Endothelial cell of umbilical vein (primary cell): ENCODE results near the gene GABBR2. TPM values are rescaled to one million over a fixed set of nuclear protein-coding genes. Genes with fewer than 3 reads are reported as not detected.

ENCODE experiments used
- BruUV-seq: library from RNA; stranded (reverse); fragments of 400-500 nt; replicated peaks from 2 replicates; lab custom pipeline; 2021; lab: Mats Ljungman, UMichigan
- CTCF ChIA-PET: fragments of 300-600, 350-600 bp; sonication (Branson Sonifier 250); formaldehyde crosslinking; loops from one replicate; lab custom pipeline; 2021; ENCODE audit warnings: antibody characterized with exemption, inconsistent platforms; lab: Charles Lee
- POLR2A ChIA-PET: fragments of 300-600, 350-600 bp; sonication (Branson Sonifier 250); formaldehyde crosslinking; loops from one replicate; lab custom pipeline; 2021; ENCODE audit warnings: antibody characterized with exemption, inconsistent platforms; lab: Charles Lee
- DNase-seq: peaks from one replicate; pipeline ENCODE4 v3.0.0-alpha.2; 2011; ENCODE audit warnings: low read depth, low spot score
- FAIRE-seq: peaks from 2 replicates; lab custom pipeline; 2011; peaks lifted over from hg19 to GRCh38; lab: Jason Lieb, UNC
- H2AFZ ChIP-seq: 2 replicates; pipeline ENCODE4 v1.6.0; 2012; ENCODE audit warnings: low read depth, low read length, control low read depth, inconsistent platforms
- H3K27ac ChIP-seq: 2 replicates; pipeline ENCODE4 v1.5.1; 2011; ENCODE audit warnings: low read depth, mild to moderate bottlenecking, control low read depth, low read length, moderate library complexity; ENCODE audit not compliant: insufficient read depth
- H3K27me3 ChIP-seq, 2 experiments: 2 replicates each; pipeline versions ENCODE4 v1.6.0 to v1.6.1; 2011; ENCODE audit warnings: low read length in 2 of 2, mixed read lengths in 1 of 2; ENCODE audit not compliant: control insufficient read depth in 2 of 2, insufficient read depth in 2 of 2
- H3K36me3 ChIP-seq, 2 experiments: 2 replicates in 1 of 2; 3 replicates in 1 of 2; pipeline ENCODE4 v1.5.1; 2011; ENCODE audit warnings: low read length in 2 of 2, mild to moderate bottlenecking in 1 of 2, moderate library complexity in 1 of 2; ENCODE audit not compliant: control insufficient read depth in 2 of 2, insufficient read depth in 2 of 2; ENCODE audit errors: extremely low read depth in 1 of 2
- H3K4me1 ChIP-seq: 3 replicates; pipeline ENCODE4 v1.5.1; 2011; ENCODE audit warnings: mild to moderate bottlenecking, low read length; ENCODE audit not compliant: control insufficient read depth, insufficient read depth; ENCODE audit errors: extremely low read depth
- H3K4me2 ChIP-seq: 2 replicates; pipeline ENCODE4 v1.6.1; 2011; ENCODE audit warnings: low read length, control low read depth, mixed read lengths; ENCODE audit not compliant: insufficient read depth
- H3K4me3 ChIP-seq, 3 experiments: fragments of 200-600 bp in 1 of 3; sonication (generic), shearing (Covaris generic) in 1 of 3; replicated peaks in 1 of 3; 2 replicates each; pipeline ENCODE4 v1.5.1; 2011 to 2016; ENCODE audit warnings: control low read depth in 3 of 3, low read length in 3 of 3, mild to moderate bottlenecking in 2 of 3, inconsistent platforms in 1 of 3, low read depth in 1 of 3, moderate library complexity in 1 of 3; ENCODE audit not compliant: insufficient read depth in 1 of 3
- H3K79me2 ChIP-seq: 2 replicates; pipeline ENCODE4 v1.6.0; 2012; ENCODE audit warnings: low read length, inconsistent platforms; ENCODE audit not compliant: control insufficient read depth, insufficient read depth
- H3K9ac ChIP-seq: replicated peaks from 2 replicates; pipeline ENCODE3; 2011; ENCODE audit warnings: low read length, control low read depth; ENCODE audit not compliant: insufficient read depth; ENCODE audit errors: extremely low read depth
- H3K9me1 ChIP-seq: replicated peaks from 3 replicates; pipeline ENCODE4 v1.6.0; 2011; ENCODE audit warnings: mild to moderate bottlenecking, low read length; ENCODE audit not compliant: control insufficient read depth, insufficient read depth; ENCODE audit errors: extremely low read depth
- H3K9me3 ChIP-seq: replicated peaks from 2 replicates; pipeline ENCODE4 v1.5.1; 2012; ENCODE audit warnings: low read length, inconsistent platforms; ENCODE audit not compliant: control insufficient read depth, insufficient read depth
- H4K20me1 ChIP-seq: replicated peaks from 2 replicates; pipeline ENCODE3; 2011; ENCODE audit warnings: mild to moderate bottlenecking, low read length; ENCODE audit not compliant: control insufficient read depth, insufficient read depth; ENCODE audit errors: extremely low read depth
- CTCF ChIP-seq, 2 donors: IDR thresholded peaks; 1 replicate in 1 of 2; 2 replicates in 1 of 2; pipeline ENCODE4 v1.5.1; 2011; ENCODE audit warnings: low read length in 2 of 2, mild to moderate bottlenecking in 2 of 2, moderate library complexity in 2 of 2, control low read depth in 1 of 2, inconsistent platforms in 1 of 2, low read depth in 1 of 2; ENCODE audit not compliant: insufficient read depth in 1 of 2; ENCODE audit errors: extremely low read depth in 1 of 2
- EZH2 ChIP-seq: IDR thresholded peaks from 2 replicates; pipeline ENCODE4 v1.6.1; 2012; ENCODE audit warnings: borderline replicate concordance, low read depth, mild to moderate bottlenecking, moderate library complexity, low read length, inconsistent platforms; ENCODE audit not compliant: severe bottlenecking
- FOS ChIP-seq: IDR thresholded peaks from 2 replicates; pipeline ENCODE4 v1.6.1; 2011; ENCODE audit warnings: mild to moderate bottlenecking, low read length, moderate library complexity, borderline replicate concordance; ENCODE audit not compliant: insufficient read depth
- GATA2 ChIP-seq: IDR thresholded peaks from 2 replicates; pipeline ENCODE4 v1.7.0; 2011; ENCODE audit warnings: low read depth, mild to moderate bottlenecking, moderate library complexity, mixed read lengths, low read length; ENCODE audit not compliant: insufficient read length, insufficient read depth
- JUN ChIP-seq: IDR thresholded peaks from 2 replicates; pipeline ENCODE4 v1.6.1; 2011; ENCODE audit warnings: borderline replicate concordance, low read depth; ENCODE audit not compliant: insufficient read length, insufficient read depth
- MAX ChIP-seq: IDR thresholded peaks from 2 replicates; pipeline ENCODE4 v1.6.1; 2011; ENCODE audit not compliant: insufficient read depth, insufficient read length
- MYC ChIP-seq: IDR thresholded peaks from one replicate; pipeline ENCODE4 v1.6.1; 2011; ENCODE audit warnings: mild to moderate bottlenecking, low read depth, low read length
- POLR2A ChIP-seq: IDR thresholded peaks from 2 replicates; pipeline ENCODE4 v1.6.1; 2012; ENCODE audit warnings: low read depth, mild to moderate bottlenecking, control low read depth, low read length
- POLR2AphosphoS5 ChIP-seq: IDR thresholded peaks from 2 replicates; pipeline ENCODE4 v1.6.1; 2012; ENCODE audit warnings: low read depth, mild to moderate bottlenecking, control low read depth, low read length, moderate library complexity; ENCODE audit not compliant: insufficient read depth
- dilution Hi-C: fragments of 300-500 bp; cut with MboI; formaldehyde crosslinking; loops from one replicate; pipeline ENCODE4 v1.15.0; 2019; ENCODE audit warnings: low sequenced_read_pairs; ENCODE audit not compliant: extremely low pct_ligation_motif_present
- intact Hi-C: fragments of 100-400 bp; cut with micrococcal nuclease; formaldehyde crosslinking; loops from one replicate; pipeline ENCODE4 v1.10.0; 2022
- polyA plus RNA-seq, 4 experiments: library from polyadenylated mRNA; depleted of rRNA in 3 of 4; stranded (reverse) in 3 of 4; unstranded in 1 of 4; fragments of >200 nt; gene quantifications; 2 replicates each; pipeline versions ENCODE4 v1.2.1 to v1.2.3, GENCODE V29; 2011 to 2012; ENCODE audit warnings: missing spikeins in 1 of 4
- total RNA-seq: library from RNA; stranded (reverse); gene quantifications from 2 replicates; pipeline ENCODE4 v1.2.3, GENCODE V29; 2021

GABBR2 gene
- total and polyA plus RNA-seq, 2 donors (not counting 3 experiments of a cell fraction or from before 2014, with no cell fraction given) = 1.1 to 9.2 TPM

- Histone ChIP-seq H3K9me3 (no peaks in the 10 kb centered on the region), H4K20me1 (no peaks in the 10 kb centered on the region), H3K79me2 (no peaks in the 10 kb centered on the region), H3K36me3 (no peaks in the 10 kb centered on the region), H3K9me1 (no peaks in the 10 kb centered on the region), H3K4me1 (no peaks in the 10 kb centered on the region), H3K9ac (no peak overlapping the region), H3K4me3 (no peak overlapping the region), H2AFZ (no peak overlapping the region), H3K27ac (no peak overlapping the region), H3K4me2 (no peak overlapping the region), H3K27me3 (peaks cover 9 to 17% of the 10 kb centered on the region in 2 experiments)
- BruUV-seq = no TSS peak
- CTCF ChIA-PET = interaction anchor here (1.1 to 5.3 kb wide), 2 partner anchors 48 to 411 kb away, joined by 3 to 24 read pairs; no protein-coding TSS in a partner anchor
- dilution Hi-C loops = no loop called here
- DNase-seq (no peak), FAIRE-seq (no peak)
- intact Hi-C loops = no loop called here
- TF ChIP-seq CTCF (IDR thresholded peaks at IDR 0.05; ENCODE audit: extremely low read depth in 1 of 2, insufficient read depth in 1 of 2, low read depth in 1 of 2, low read length in 2 of 2) (no peak), MAX (no peak), GATA2 (no peak), FOS (no peak), POLR2A (no peak), POLR2AphosphoS5 (no peak), MYC (no peak), JUN (no peak), EZH2 (no peak)
- POLR2A ChIA-PET = no interaction called here
Observed at GRCh38 chr9:98726735-98727134, 18.0 kb upstream of the GABBR2 start.
